ENCODE measurements around the gene NPTX1.

GRCh38 chr17:80422276-80422675 lies 54.1 kb downstream of the NPTX1 start:
- TF ChIP-seq POLR2A (IDR thresholded peaks at IDR 0.05) (no peak), CTCF (IDR thresholded peaks at IDR 0.05) (no peak)
